ENCODE results near the gene NR5A2.

The NR5A2 gene

GRCh38 chr1:200213392-200213791 is 185.9 kb downstream of the NR5A2 start:
- in situ Hi-C loops (cut with MboI; ENCODE audit: low sequenced_read_pairs, unreplicated experiment), result no loop called here
- TF ChIP-seq CTCF (IDR thresholded peaks at IDR 0.05; ENCODE audit: borderline replicate concordance, control extremely low read depth, extremely low read depth, insufficient read depth, missing control alignments), result no peak

DNA sequence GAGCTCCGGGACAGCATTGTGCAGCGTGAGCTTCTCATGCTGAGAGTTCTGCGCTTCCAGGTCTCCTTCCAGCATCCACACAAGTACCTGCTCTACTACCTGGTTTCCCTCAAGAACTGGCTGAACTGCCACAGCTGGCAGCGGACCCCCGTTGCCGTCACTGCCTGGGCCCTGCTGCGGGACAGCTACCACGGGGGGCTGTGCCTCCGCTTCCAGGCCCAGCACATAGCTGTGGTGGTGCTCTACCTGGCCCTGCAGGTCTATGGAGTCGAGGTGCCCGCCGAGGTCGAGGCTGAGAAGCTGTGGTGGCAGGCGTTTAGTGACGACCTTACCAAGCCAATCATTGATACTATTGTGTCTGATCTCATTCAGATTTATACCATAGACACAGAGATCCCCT is 186.4 kb downstream of the NR5A2 start:
- in situ Hi-C loops (cut with MboI; ENCODE audit: low sequenced_read_pairs, unreplicated experiment), result no loop called here
- DNase-seq (ENCODE audit: low spot score), result no peak
- no peak for TF ChIP-seq CTCF (IDR thresholded peaks at IDR 0.05; ENCODE audit: borderline replicate concordance, control extremely low read depth, extremely low read depth, insufficient read depth, missing control alignments)

More at GRCh38 chr1:200213392-200213791, 185.9 kb downstream of the NR5A2 start:
- DNase-seq (ENCODE audit: low spot score), result no peak

DNA sequence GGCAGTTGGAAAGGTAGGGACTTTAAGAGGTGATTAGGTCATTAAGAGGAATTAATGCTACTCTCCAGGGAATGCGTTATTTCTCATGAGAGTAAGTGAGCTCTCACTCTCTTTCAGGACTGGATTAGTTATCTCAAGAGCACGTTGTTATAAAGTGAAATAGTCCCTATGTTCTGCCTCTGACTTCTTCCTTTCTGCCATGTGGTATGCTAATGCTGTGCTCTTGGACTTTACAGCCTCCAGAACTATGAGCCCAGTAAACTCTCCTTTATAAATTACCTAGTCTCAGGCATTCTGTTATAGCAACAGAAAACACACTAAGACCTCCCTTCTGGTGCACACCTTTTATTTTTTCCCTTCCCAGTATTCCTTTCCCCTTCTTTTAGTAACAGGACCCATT is 187.8 kb downstream of the NR5A2 start:
- no peak for DNase-seq (ENCODE audit: low spot score)
- TF ChIP-seq CTCF (IDR thresholded peaks at IDR 0.05; ENCODE audit: borderline replicate concordance, control extremely low read depth, extremely low read depth, insufficient read depth, missing control alignments), result no peak
- in situ Hi-C loops (cut with MboI; ENCODE audit: low sequenced_read_pairs, unreplicated experiment), result no loop called here

- TF ChIP-seq CTCF (IDR thresholded peaks at IDR 0.05; ENCODE audit: borderline replicate concordance, control extremely low read depth, extremely low read depth, insufficient read depth, missing control alignments), result no peak
- in situ Hi-C loops (cut with MboI; ENCODE audit: low sequenced_read_pairs, unreplicated experiment), result no loop called here
- peak; percentile 25 for DNase-seq (ENCODE audit: low spot score)
These were observed 190.2 kb downstream of the NR5A2 start for GRCh38 chr1:200217703-200218102.

DNA sequence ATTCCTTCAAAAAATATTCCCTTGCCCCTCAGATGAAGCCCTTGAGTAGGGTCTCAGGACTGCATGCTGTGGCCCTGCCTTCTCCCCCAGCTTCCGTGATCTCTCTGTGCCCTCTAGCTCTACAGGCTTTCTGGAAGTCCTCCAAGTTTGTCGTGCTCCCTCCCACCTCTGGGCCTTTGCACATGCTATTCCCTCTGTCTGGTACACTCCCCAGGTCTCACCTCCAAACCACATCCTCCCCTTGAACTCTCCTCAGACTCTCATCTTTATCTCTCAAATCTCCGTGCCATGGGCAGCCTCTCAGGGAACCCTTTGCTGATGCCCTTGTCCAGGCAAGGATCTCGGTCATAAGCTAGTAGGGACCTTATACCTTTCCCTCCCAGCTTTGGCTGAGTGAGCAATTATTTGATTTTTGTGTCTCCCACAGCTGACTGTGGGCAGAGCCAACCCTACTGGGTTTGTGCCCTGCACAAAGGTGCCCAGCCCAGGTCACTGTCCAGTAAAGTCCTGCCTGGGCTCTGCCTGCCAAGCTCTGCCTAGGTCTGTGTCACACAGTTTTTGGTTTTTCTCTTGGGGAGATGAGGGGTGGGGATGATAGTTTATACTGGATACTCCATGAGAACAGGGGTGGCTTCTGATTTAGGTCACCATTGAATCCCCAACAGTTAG is 194.2 kb downstream of the NR5A2 start:
- no peak for DNase-seq (ENCODE audit: low spot score)
- no peak for TF ChIP-seq CTCF (IDR thresholded peaks at IDR 0.05; ENCODE audit: borderline replicate concordance, control extremely low read depth, extremely low read depth, insufficient read depth, missing control alignments)
- in situ Hi-C loops (cut with MboI; ENCODE audit: low sequenced_read_pairs, unreplicated experiment), result no loop called here

GRCh38 chr1:200223207-200223606 is 195.7 kb downstream of the NR5A2 start:
- no peak for TF ChIP-seq CTCF (IDR thresholded peaks at IDR 0.05; ENCODE audit: borderline replicate concordance, control extremely low read depth, extremely low read depth, insufficient read depth, missing control alignments)
- DNase-seq (ENCODE audit: low spot score), result no peak
- in situ Hi-C loops (cut with MboI; ENCODE audit: low sequenced_read_pairs, unreplicated experiment), result no loop called here
